CD4-positive, alpha-beta T cell (primary cell): Measurements from ENCODE around the gene TBC1D24. TPM values are rescaled to one million over a fixed set of nuclear protein-coding genes. Genes with fewer than 3 reads are reported as not detected.

Source experiments
- ATAC-seq: fragments of 200-7000 bp; cut with Tn5 transposase; one replicate; pipeline ENCODE4 v1.10.0; 2022; ENCODE audit warnings: mild to moderate bottlenecking; ENCODE audit not compliant: poor library complexity
- CTCF ChIA-PET: fragments of 350-600 bp; sonication (Branson Sonifier 250); formaldehyde crosslinking; loops from one replicate; lab custom pipeline; 2021; ENCODE audit warnings: antibody characterized with exemption, inconsistent platforms; lab: Charles Lee
- POLR2A ChIA-PET: fragments of 350-600 bp; sonication (Branson Sonifier 250); formaldehyde crosslinking; loops from one replicate; lab custom pipeline; 2021; ENCODE audit warnings: antibody characterized with exemption, inconsistent platforms; lab: Charles Lee
- DNase-seq, 14 experiments: peaks; one replicate each; pipeline ENCODE4 v3.0.0-alpha.2; 2013 to 2020; ENCODE audit warnings: mixed read lengths in 2 of 14
- H3K27ac ChIP-seq, 2 donors: one replicate each; pipeline versions ENCODE4 v1.5.1 to v1.7.0; 2013; ENCODE audit warnings: low read length in 2 of 2, low read depth in 1 of 2, mild to moderate bottlenecking in 1 of 2
- H3K27me3 ChIP-seq, 2 experiments: 1 replicate in 1 of 2; 2 replicates in 1 of 2; pipeline versions ENCODE4 v1.6.1 to v1.7.0; 2013; ENCODE audit warnings: low read length in 2 of 2, control low read depth in 1 of 2, mild to moderate bottlenecking in 1 of 2, moderate library complexity in 1 of 2; ENCODE audit not compliant: insufficient read depth in 2 of 2, control insufficient read depth in 1 of 2
- H3K36me3 ChIP-seq: one replicate; pipeline ENCODE4 v1.6.1; 2013; ENCODE audit warnings: low read length, control low read depth; ENCODE audit not compliant: insufficient read depth
- H3K4me1 ChIP-seq: one replicate; pipeline ENCODE4 v1.6.1; 2013; ENCODE audit warnings: low read length, control low read depth; ENCODE audit not compliant: insufficient read depth
- H3K4me3 ChIP-seq: one replicate; pipeline ENCODE4 v1.5.1; 2013; ENCODE audit warnings: mild to moderate bottlenecking, low read length, moderate library complexity
- H3K9me3 ChIP-seq, 2 experiments: 1 replicate in 1 of 2; 2 replicates in 1 of 2; pipeline versions ENCODE4 v1.6.1 to v1.7.0; 2013; ENCODE audit warnings: low read length in 2 of 2, mild to moderate bottlenecking in 2 of 2, control low read depth in 1 of 2, moderate library complexity in 1 of 2; ENCODE audit not compliant: control insufficient read depth in 1 of 2, insufficient read depth in 1 of 2
- H3K27ac Mint-ChIP-seq: one replicate; pipeline ENCODE4 v1.8.0; 2020; ENCODE audit warnings: mixed read lengths
- H3K27me3 Mint-ChIP-seq: one replicate; pipeline ENCODE4 v1.8.0; 2021; ENCODE audit warnings: mixed read lengths
- H3K36me3 Mint-ChIP-seq: one replicate; pipeline ENCODE4 v1.8.0; 2021; ENCODE audit warnings: low read depth, mixed read lengths
- H3K4me1 Mint-ChIP-seq: one replicate; pipeline ENCODE4 v1.8.0; 2021; ENCODE audit warnings: low read depth, mixed read lengths
- H3K4me3 Mint-ChIP-seq: one replicate; pipeline ENCODE4 v1.8.0; 2020; ENCODE audit warnings: mild to moderate bottlenecking, mixed read lengths
- H3K9me3 Mint-ChIP-seq: one replicate; pipeline ENCODE4 v1.8.0; 2020; ENCODE audit warnings: mixed read lengths
- intact Hi-C, 2 experiments: fragments of 100-400 bp; cut with DNase I in 1 of 2; cut with micrococcal nuclease in 1 of 2; formaldehyde crosslinking; loops; one replicate each; pipeline versions ENCODE4 v1.15.1 to v1.9.0; 2023 to 2025; cut with DNase I, micrococcal nuclease
- total RNA-seq, 174 experiments: library from RNA in 2 of 174; stranded (reverse) in 2 of 174; gene quantifications; one replicate each; pipeline ENCODE4 v1.2.3 and lab custom pipeline; 2021 to 2026
- TF ChIP-seq, protein P1 (sequence below): fragments of 200-600 bp; IDR thresholded peaks from one replicate; pipeline ENCODE4 v1.8.0; 2022; ENCODE audit warnings: antibody characterized with exemption, mild to moderate bottlenecking

Gene TBC1D24
- total RNA-seq, 2 experiments from 2014 or later = 1.2 to 2.1 TPM

DNA sequence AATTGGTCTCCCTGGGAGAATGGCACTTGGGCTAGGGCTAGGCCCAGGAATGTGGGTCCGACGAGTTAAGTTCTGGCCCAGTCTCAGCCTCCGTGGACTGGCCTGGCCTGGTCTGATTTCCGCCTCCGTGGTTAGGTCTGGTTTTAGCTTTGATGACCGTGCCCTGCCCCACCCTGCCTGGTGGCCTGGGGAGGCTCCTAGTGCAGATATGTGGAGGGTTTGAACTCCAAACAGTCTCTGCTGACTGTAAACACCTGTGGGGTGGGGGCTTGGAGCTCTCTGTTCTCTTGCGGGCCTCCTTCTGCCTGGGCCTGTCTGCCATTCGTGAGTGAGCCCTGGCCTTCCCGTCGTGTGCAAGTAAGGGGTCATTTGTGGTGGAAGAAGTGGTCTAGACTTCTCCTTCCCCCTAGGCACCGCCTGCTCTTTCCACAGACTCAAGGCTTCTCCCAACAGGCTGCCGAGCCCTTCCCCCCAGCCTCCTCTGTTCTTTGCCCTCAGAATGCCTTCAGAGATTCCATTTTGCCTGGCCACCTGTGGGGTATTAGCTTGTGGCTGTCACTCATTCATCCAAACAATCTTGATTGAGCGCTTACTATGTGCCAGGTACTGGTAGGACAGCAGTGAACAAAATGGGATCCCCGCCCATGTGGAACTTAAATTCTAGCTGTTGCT, 40.4 kb downstream of the TBC1D24 start:
- H3K27ac ChIP-seq = peak overlapping the region; percentile 91 to 96
- intact Hi-C loops = loop anchor here (2.0 kb wide), 2 partner anchors 15 to 17 kb away; partner anchors contain the start of gene CEMP1 (in 1 of the 2)
- peak overlapping the region; percentile 100 for H3K27ac Mint-ChIP-seq
- CTCF ChIA-PET = interaction anchor here (0.7 kb wide), 1 partner anchor 17 kb away, joined by 3 read pairs; no protein-coding TSS in a partner anchor
- peak overlapping the region; percentile 71 for H3K4me3 ChIP-seq
- no peaks in the 10 kb centered on the region for H3K27me3 ChIP-seq
- TF ChIP-seq, protein P1, sequence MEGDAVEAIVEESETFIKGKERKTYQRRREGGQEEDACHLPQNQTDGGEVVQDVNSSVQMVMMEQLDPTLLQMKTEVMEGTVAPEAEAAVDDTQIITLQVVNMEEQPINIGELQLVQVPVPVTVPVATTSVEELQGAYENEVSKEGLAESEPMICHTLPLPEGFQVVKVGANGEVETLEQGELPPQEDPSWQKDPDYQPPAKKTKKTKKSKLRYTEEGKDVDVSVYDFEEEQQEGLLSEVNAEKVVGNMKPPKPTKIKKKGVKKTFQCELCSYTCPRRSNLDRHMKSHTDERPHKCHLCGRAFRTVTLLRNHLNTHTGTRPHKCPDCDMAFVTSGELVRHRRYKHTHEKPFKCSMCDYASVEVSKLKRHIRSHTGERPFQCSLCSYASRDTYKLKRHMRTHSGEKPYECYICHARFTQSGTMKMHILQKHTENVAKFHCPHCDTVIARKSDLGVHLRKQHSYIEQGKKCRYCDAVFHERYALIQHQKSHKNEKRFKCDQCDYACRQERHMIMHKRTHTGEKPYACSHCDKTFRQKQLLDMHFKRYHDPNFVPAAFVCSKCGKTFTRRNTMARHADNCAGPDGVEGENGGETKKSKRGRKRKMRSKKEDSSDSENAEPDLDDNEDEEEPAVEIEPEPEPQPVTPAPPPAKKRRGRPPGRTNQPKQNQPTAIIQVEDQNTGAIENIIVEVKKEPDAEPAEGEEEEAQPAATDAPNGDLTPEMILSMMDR = no peak
- peaks cover 17% of the 10 kb centered on the region for H3K36me3 ChIP-seq
- peaks cover 73% of the 10 kb centered on the region for H3K4me1 Mint-ChIP-seq
- no peak for ATAC-seq
- DNase-seq = peak in 1 of 14 experiments; percentile 40
- H3K9me3 ChIP-seq = no peaks in the 10 kb centered on the region
- H3K27me3 Mint-ChIP-seq = no peaks in the 10 kb centered on the region
- H3K36me3 Mint-ChIP-seq = peaks cover 64% of the 10 kb centered on the region
- POLR2A ChIA-PET = interaction anchor here (1.2 to 4.4 kb wide), 8 partner anchors 14 to 320 kb away, joined by 3 to 66 read pairs (median 7); partner anchors contain the start of genes CEMP1, KCTD5, PDPK1 and PGP
- peak overlapping the region; percentile 95 for H3K4me3 Mint-ChIP-seq
- H3K9me3 Mint-ChIP-seq = no peaks in the 10 kb centered on the region
- peaks cover 67% of the 10 kb centered on the region for H3K4me1 ChIP-seq

GRCh38 chr16:2516391-2517240, 41.7 kb downstream of the TBC1D24 start:
- ChIA-PET POLR2A (interaction anchor here (1.2 to 4.4 kb wide), 4 partner anchors 12 to 166 kb away, joined by 3 to 66 read pairs (median 17); partner anchors contain the start of genes CEMP1, KCTD5 and PDPK1), CTCF (no interaction called here)
- no peak overlapping the region for H3K4me3 ChIP-seq
- H3K27ac ChIP-seq = no peak overlapping the region
- Mint-ChIP-seq H3K4me1 (peaks cover 83% of the 10 kb centered on the region), H3K9me3 (no peaks in the 10 kb centered on the region), H3K4me3 (peak overlapping the region; percentile 95), H3K36me3 (peaks cover 76% of the 10 kb centered on the region), H3K27me3 (peaks cover 6% of the 10 kb centered on the region), H3K27ac (peak overlapping the region; percentile 100)
- H3K4me1 ChIP-seq = peaks cover 77% of the 10 kb centered on the region
- intact Hi-C loops = no loop called here
- no peaks in the 10 kb centered on the region for H3K27me3 ChIP-seq
- TF ChIP-seq, protein P1 = no peak
- no peaks in the 10 kb centered on the region for H3K9me3 ChIP-seq
- DNase-seq (peak in 2 of 14 experiments; percentile 50 to 58), ATAC-seq (no peak)
- peaks cover 17% of the 10 kb centered on the region for H3K36me3 ChIP-seq

DNA sequence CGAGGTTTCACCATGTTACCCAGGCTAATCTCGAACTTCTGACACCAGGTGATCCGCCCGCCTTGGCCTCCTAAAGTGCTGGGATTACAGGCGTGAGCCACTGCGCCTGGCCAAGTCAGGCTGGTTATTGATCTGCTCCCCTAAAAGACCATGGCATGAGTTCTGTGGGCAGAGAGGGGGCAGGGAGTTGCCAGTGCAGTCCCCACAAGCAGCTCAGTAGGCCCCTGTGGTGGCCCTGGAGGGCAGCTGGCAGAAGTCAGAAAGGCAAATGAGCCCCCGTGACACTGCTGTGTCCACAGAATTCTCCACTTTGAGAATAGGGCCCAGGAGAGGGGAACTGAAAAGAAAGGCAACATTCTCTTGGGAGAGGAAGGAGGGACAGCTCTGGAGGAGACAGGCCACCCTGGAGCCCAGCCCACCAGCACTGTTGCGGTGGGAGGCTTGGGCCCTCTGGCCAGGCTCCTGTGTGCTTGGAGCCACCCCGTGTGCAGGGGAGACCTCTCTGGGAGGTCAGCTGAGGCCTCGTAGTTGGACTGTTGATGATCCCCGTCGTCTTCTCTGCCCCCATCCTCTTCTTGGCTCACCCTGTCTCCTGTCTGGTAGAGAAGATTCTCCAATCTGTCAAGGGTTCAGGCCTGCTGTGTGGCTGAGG, 43.2 kb downstream of the TBC1D24 start:
- H3K4me1 ChIP-seq = peaks cover 70% of the 10 kb centered on the region
- ChIA-PET POLR2A (interaction anchor here (1.8 to 4.0 kb wide), 2 partner anchors 14 to 19 kb away, joined by 7 to 135 read pairs; partner anchors contain the start of genes CEMP1 and PDPK1), CTCF (no interaction called here)
- H3K4me3 ChIP-seq = no peak overlapping the region
- Mint-ChIP-seq H3K4me3 (peak overlapping the region; percentile 95), H3K9me3 (no peaks in the 10 kb centered on the region), H3K4me1 (peaks cover 72% of the 10 kb centered on the region), H3K27me3 (peaks cover 6% of the 10 kb centered on the region), H3K36me3 (peaks cover 76% of the 10 kb centered on the region), H3K27ac (peak overlapping the region; percentile 100)
- intact Hi-C loops = no loop called here
- peak overlapping the region in 1 of 2 donors; percentile 26 for H3K27ac ChIP-seq
- DNase-seq (no peak), ATAC-seq (no peak)
- peaks cover 19% of the 10 kb centered on the region for H3K36me3 ChIP-seq
- H3K9me3 ChIP-seq = no peaks in the 10 kb centered on the region
- no peaks in the 10 kb centered on the region for H3K27me3 ChIP-seq
- TF ChIP-seq, protein P1 = no peak
